Activated CD4-positive, CD25-positive, alpha-beta regulatory T cell treated with anti-CD3 and anti-CD28 coated beads, Interleukin-2, amount 50 U/mL, for 24 hours (primary cell): ENCODE measurements around the gene DCTN5.
"Not testable (repeated sequence)": the region's sequence is repeated elsewhere in the genome, so short reads cannot be mapped to it uniquely, and the experiment has no call there.

ENCODE experiments used
- ATAC-seq, 2 donors: fragments of 150-1000 bp; cut with Tn5 transposase; one replicate each; pipeline ENCODE4 v1.10.0; 2021; ENCODE audit warnings: mild to moderate bottlenecking in 1 of 2, moderate library complexity in 1 of 2

Gene DCTN5

DNA sequence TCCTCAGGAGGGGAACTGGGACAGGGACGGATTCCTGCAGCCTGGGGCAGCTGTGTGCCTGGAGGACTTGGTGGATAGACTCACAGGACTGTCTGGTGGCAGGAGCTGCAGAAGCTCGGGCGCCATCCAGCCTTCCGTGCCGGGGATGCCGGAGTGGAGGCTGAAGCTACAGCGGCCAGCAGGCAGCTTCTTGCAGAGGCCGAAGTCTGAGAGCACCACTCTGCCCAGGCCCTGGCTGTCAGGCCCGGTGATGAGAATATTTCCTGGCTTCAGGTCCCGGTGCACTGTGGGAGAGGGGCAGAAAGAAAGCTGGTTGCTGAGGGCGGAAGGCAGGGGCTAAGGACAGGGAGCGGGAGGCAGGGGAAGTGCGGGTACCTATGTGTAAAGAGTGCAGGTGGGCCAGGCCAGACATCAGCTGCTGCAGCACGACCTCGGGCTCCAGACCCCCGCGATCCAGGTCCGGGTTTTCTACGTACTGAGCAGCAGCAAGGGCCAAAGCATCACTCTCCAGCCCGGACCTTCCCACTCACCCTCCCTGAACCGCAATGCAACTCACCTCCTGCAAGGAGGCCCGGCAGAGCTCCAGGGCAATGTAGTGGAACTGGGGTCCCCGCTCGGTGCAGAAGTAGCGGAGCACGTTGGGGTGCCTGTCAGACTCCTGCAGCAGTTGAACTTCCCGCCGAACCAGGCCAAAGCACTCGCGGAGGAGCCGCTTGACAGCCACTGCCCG is 53.5 kb downstream of the DCTN5 start:
- ATAC-seq: no peak

DNA sequence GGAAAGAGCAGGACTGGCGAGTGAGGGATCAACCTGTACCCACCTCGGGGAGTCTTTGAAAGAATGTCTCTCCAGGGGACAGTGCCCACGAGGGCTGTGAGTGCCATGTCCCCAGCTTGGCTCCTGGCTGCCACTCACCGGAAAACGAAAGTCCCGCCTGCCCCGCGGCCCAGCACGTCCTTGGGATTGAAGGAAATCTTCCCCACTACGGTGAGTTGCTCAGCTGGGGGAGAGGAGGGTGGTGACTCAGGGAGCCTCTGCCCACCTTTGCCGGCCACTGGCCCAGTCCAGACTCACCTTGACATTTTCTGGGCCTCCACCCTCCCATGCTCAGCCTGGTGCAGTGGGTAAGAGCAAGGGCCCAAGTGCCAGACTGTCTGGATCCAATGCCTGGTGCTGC is 54.5 kb downstream of the DCTN5 start:
- ATAC-seq: no peak

DNA sequence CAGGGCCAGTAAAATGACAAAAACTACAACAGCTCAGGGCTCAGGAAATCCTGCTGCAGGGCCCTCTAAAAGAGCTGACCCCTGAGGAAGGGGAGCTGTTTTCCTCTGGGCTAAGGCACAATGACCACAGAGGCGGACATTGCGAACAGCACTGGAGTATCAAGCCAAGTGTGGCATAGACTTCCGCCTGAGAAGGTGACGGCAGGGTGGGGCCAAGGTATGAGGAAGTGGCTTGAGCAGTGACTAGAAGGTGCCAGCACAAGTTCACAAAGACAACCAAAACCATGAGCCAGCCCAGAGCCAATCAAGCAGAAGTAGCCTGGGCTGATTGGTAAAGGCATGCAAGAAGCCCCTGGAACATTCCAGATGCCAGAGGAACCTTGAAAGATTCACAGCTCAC is 57.8 kb downstream of the DCTN5 start:
- ATAC-seq: peak in 1 of 2 donors; percentile 43

DNA sequence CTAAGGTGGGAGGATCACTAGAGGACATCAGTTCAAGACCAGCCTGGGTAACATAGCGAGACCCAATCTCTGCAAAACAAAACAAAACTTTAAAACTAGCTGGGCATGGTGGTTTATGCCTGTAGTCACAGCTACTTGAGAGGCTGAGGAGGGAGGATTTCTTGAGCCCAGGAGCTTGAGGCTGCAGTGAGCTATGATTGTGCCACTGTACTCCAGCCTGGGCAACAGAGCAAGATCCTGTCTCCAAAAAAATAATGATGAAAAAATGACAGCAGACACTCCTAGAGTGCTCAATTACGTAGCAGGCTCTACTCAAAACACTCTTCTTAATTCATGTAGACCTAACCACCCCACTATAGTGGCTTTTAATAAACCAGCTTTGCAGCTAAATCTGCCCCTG is 58.8 kb downstream of the DCTN5 start:
- no peak for ATAC-seq

DNA sequence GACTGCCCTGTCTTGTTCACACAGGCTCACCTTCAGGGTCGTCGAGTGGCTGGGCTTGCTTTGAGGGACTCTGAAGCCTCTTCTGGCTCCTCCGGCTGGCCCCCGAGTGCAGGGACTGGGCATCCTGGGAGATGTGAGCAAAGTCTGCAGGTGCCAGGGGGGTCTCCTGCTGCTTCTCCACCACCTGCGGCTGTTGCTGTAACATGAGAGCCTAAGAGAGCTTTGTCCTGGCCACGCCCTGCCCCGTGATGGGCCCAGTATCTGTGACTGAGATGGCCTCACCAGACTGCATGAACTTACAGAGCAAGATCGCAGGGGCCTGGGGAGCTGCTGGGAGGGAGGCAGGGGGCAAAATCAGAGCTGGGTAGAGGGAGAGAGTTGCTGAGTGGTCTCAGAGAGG is 59.2 kb downstream of the DCTN5 start:
- no peak for ATAC-seq

DNA sequence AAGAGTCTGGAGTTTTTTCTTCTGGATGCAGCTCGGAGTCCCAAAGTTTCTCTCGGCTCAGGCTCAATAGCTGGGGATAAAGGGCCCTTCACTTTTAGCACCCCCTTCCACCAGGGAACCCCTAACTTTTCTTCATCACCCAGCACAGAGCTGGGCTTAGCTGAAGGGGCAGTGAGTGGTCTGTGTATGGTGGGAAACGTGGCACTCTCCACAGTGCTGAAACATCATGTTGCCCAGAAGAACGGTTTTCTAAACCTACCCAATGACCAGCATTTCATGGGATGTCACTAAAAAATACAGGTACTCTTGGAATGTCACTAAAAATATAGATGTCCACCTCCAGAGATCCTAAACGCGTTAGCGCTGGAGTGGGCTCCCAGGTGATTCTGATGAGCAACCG is 59.8 kb downstream of the DCTN5 start:
- ATAC-seq: no peak

DNA sequence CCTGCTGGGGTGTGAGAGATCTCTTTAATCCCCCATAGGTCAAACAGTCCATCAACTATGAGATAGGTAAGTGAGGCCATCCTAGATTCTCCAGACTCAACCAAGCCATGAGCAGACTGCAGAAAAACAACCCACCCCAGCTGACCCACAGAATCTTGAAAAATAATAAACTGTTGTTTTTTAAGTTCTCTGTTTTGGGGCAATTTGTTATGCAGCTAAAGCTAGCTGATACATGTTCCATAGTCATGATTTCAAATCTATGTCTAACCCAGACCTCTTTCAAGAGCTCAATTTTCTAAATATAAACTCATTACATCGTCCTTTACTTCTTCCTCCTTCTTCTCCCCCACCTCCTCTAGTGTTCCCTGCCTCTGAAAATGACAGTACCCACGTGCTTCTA is 61.7 kb downstream of the DCTN5 start:
- ATAC-seq: no peak

DNA sequence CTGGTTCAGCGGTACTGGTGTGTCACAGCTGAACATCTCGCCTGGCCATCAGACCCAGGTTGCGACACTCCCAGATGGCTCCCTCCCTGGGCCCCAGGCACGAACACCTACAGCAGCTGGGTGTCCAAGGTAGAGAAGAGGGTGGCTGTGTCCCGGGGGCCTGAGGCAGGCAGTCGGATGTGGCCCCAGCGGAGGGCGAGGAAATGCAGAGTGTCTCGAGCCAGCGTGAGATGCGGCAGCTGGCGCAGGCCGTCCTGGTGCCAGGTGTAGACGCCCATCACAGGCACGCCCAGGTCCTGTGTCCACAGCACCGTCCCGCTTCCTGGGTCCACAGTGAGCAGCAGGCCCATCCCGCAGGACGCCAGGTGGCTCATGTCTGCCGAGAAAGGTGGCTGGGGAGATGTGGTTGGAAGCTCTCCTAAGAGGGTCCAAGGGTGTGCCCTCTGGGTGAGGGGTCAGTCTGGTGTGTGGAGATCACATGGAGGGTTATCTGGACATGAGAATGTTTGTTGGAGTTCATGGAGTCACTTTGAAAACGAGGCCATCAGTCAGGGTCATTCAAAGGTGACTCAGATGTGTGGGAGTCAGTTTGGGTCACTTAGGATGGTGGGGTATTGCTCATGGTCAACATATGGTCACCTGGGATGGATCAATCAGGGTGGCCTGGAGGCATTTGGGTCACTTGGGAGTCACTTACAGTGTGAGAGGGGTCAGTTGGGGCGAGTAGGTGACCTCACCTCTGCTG is 63.7 kb downstream of the DCTN5 start:
- ATAC-seq: no peak

DNA sequence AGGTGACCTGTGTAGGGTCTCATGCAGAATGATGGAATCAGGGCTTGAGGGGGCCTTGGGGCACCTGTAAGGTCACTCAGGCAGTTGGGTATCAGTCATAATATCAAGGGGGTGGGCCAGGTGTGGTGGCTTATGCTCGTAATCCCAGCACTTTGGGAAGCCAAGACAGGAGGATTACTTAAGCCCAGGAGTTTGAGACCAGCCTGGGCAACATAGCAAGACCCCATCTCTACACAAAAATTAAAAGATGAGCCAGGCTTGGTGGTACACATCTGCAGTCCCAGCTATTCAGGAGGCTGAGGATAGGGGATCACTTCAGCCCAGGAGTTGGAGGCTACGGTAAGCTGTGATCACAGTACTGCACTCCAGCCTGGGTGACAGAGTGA is 64.2 kb downstream of the DCTN5 start:
- ATAC-seq: no peak

DNA sequence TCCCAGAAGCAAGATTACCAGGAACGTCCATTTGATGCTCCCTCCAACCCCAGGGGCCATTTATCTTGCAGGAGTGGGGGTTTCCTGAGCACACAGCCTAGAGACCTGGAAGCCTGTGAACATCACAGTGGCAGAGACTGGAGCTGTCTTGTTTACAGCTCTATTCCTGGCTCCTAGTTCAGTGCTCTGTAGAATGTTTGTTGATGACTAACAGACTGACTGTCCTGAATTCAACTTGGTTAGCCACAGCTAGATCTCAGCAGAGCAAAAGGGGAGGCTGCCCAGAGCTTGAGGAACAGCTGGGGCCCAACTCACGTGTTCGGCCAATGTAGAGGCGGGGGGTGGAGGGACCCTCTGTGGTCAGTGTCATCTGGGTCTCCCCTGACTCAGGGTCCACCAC is 65.2 kb downstream of the DCTN5 start:
- ATAC-seq: no peak

DNA sequence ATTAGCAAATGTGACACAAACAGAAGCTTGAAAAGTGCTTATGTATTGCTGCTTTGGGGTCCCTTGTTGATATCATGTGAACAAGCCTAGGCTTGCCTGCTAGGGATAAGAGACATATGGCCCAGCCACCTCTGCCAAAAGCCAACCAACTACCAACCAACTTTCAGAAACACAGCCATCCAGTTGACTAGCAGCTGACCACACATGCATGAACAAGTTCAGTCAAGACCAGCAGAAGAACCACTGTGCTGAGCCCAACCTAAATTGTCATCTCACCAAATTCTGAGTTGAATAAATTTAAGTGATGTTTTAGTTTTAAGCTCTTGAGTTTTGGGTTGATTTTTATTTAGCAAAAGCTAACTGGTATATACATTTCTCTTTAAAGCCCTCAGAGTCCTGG is 68.3 kb downstream of the DCTN5 start:
- ATAC-seq: no peak

DNA sequence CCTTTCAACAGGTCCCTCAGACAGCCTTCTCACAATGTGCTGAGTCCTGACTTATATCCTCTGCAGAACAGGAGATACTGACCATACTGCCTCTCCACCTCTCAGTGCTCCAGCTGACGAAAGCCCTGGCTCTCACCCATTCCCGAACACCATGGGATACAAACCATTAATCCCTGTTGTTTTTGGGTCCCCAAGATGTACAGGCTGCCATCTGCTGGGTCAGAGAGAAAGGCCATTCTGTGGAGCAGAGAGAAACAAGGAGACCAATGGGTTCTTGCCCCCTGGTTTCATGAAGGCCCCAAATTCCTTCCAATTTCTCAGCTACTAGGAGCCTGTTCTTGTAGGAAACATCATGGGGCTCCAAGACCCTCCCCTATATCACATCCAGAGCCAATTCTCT is 68.7 kb downstream of the DCTN5 start:
- no peak for ATAC-seq

DNA sequence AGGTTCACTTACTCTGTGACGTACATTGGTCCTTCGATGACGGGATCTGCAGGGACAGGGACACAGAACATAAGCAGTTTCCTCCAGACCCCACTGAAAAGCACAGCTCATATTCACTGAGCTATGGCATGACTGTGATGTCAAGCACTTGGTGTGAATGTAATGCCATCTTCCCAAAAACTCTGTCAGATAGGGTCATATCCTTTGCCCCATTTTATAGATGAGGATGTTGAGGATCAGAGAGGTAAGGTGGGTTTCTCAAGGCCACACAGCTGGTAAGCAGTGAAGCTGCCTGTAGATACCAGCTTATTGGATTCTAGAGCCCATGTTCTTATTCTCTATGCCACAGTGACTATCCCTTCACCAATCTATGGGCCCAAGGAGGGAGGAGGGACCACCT is 69.2 kb downstream of the DCTN5 start:
- ATAC-seq: no peak

DNA sequence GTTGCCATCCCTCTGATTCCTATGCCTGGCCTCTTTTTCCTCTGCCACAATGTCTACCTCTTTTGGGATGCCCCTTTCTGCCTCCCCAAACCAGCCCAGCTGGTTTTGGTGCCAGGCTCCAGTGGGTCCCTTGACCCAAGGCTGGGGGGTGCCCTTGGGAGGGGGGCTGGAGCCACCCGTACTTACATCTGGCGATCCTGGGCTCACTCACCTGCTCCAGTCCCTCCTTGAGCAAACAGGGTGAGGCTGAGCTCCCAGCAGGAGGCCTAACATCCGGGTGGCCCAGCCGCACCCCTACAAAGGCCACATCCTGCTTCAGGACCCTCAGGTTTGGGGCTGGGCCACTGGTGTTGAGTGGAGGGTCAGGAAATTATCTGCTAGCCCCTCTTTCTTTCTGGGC is 70.5 kb downstream of the DCTN5 start:
- no peak for ATAC-seq

DNA sequence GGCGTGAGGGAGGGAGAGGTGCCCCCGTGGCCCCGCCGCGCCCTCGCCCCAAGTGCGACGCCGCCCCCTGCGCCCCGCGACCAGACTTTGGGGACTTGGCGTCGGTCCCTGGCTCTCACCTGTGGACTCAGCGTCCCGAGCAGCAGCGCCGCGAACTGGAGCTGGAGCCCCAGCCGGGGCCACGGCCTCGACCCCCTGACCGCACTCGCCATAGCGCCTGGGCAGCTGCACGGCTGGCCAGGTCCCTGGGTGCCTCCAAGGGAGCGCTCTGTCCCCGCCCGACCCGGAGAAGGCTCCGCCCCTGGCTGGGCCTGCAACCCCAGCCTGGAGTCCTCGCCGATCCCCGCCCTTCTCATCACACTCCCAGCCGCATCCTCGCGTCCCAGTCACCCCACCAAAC is 71.7 kb downstream of the DCTN5 start, which contains the start of gene ERN2:
Gene ERN2 (minus strand): TSS at position 247 of the 400 bp plus-strand sequence. CDS start 35 bp downstream, at position 212.
- ATAC-seq: no peak

DNA sequence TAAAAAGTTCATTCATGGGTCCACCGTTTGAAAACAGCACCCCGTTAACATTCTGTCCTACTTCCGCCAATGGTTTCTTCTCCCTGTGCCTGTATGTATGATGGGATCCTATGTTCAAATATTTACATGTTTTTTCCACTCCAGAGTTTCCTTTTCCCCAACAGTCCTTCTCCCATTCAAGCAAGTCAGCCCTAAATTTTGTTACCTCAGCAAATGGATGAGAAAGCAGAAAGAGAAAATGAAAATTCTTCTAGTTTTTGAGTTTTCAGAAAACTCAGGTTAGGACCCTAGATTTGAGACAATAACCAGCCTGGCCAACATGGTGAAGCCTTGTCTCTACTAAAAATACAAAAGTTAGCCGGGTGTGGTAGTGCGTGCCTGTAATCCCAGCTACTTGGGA is 75.2 kb downstream of the DCTN5 start:
- no peak for ATAC-seq

DNA sequence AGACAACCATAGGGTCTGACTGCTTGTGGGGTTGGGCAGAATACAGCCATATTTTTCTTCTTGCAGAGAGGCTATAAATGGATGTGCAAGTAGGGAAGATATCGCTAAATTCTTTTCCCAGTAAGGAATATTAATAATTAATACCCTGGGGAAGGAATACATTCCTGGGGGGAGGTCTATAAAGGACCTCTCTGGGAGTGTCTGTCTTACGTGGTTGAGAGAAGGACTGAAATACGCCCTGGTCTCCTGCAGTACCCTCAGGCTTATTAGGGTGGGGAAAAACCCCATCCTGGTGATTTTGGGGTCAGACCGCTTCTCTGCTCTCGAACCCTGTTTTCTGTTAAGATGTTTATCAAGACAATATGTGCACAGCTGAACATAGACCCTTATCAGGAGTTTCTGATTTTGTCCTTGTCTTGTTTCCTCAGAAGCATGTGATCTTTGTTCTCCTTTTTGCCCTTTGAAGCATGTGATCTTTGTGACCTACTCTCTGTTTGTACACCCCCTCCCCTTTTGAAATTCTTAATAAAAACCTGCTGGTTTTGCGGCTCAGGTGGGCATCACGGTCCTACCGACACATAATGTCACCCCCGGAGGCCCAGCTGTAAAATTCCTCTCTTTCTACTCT is 81.5 kb downstream of the DCTN5 start:
- not testable (repeated sequence) for ATAC-seq

DNA sequence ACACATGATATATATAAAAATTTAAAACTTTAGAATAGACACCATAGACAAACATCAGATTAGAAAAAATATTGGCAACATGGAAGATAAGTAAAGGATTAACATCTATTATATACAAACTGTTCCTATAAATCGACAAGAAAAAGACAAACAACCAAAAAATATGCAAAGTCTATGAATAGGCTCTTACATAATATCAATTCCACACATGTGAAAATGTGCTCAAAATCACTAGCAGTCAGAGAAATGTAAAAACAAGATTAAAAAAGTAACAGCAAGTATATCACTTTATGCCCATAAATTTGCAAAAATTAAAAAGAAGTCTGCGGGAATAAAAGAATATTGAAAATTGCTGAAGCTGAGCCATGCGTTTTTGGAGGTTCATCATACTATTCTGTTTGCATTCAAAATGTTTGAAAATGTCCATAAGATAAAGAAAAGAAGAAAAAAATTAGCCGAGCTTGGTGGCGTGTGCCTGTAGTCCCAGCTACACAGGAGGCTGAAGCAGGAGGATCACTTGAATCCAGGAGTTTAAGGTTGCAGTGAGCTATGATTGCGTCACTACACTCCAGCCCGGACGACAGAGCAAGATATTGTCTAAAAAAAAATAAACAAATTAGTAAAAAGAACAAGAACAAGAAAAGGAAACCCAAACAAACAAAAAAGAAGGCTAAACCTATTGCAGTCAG is 83.0 kb downstream of the DCTN5 start:
- no peak for ATAC-seq

DNA sequence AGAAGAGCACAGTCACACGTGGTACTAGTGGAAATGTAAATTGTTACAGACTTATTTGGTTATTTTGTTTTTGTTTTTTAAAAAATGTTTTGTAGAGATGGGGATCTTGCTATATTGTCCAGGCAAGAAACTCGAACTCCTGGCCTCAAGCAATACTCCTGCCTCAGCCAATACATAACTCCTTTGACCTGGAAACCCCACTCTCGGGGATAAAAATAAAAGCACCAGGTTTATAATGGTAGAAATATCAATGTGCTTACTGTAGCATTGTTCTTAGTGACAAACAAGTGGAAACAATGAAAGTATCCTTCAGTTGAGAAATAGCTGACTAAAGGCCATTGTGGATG is 83.5 kb downstream of the DCTN5 start:
- ATAC-seq: no peak

DNA sequence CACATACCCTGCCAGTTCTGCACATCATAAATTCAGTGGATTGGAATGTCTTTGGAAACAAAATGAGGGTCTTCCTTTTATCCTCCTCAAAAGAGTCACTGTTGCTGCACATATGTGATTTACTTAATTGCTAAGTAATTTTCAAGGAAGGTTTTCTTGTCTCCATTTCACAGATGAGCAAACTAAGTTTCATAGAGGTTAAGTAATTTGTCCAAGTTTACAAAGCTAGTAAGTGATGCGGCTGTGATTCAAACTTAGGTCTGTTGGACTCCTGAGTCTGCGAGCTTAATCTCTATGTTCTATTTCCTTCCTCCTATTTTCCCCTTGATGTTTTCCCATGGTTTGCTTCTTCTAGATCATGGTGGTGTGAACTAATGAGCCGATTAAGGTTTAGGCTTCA is 85.4 kb downstream of the DCTN5 start:
- no peak for ATAC-seq
